K562 (cell line): ENCODE results near the gene RBMS3. TPM values are rescaled to one million over a fixed set of nuclear protein-coding genes. Genes with fewer than 3 reads are reported as not detected.

Experiments used
- ATAC-seq: fragments of 200-7000 bp; cut with Tn5 transposase; 3 replicates; pipeline ENCODE4 v1.9.1; 2020; ENCODE audit warnings: moderate library complexity
- BruUV-seq: library from RNA; stranded (reverse); fragments of 400-500 nt; replicated peaks from 2 replicates; lab custom pipeline; 2021; lab: Mats Ljungman, UMichigan
- CTCF ChIA-PET: fragments of 300-600 bp; formaldehyde crosslinking; extraction: SDS; loops from one replicate; lab custom pipeline; 2021; ENCODE audit warnings: low intra/inter-chr PET ratio; lab: Yijun Ruan, JAX
- POLR2A ChIA-PET: fragments of 300-600, 350-650 bp; sonication (Branson Sonifier 250); formaldehyde crosslinking; extraction: SDS; loops from one replicate; lab custom pipeline; 2021; ENCODE audit warnings: antibody characterized with exemption, inconsistent platforms; lab: Yijun Ruan, JAX
- DNase-seq, 4 experiments: peaks; one replicate each; pipeline versions ENCODE4 v3.0.0 to v3.0.0-alpha.2; 2011 to 2018; ENCODE audit warnings: low spot score in 3 of 4, mixed read lengths in 3 of 4; ENCODE audit errors: extremely low read depth in 1 of 4
- FAIRE-seq: peaks from 2 replicates; lab custom pipeline; 2011; peaks lifted over from hg19 to GRCh38; lab: Jason Lieb, UNC
- H2AFZ ChIP-seq: 2 replicates; pipeline ENCODE4 v1.6.0; 2011; ENCODE audit warnings: low read depth, low read length, control low read depth, inconsistent platforms
- H3K27ac ChIP-seq: fragments of 200-600 bp; 3 replicates; pipeline ENCODE4 v1.8.0; 2011; ENCODE audit warnings: low read depth, mild to moderate bottlenecking, control low read depth, inconsistent platforms, low read length, moderate library complexity, mixed read lengths; ENCODE audit errors: extremely low read depth
- H3K27me3 ChIP-seq, 2 experiments: fragments of 300-600 bp in 1 of 2; 2 replicates in 1 of 2; 3 replicates in 1 of 2; pipeline versions ENCODE4 v1.6.0 to v1.8.0; 2011; ENCODE audit warnings: inconsistent platforms in 2 of 2, low read length in 2 of 2, mild to moderate bottlenecking in 1 of 2, mixed read lengths in 1 of 2, moderate library complexity in 1 of 2; ENCODE audit not compliant: control insufficient read depth in 2 of 2, insufficient read depth in 2 of 2
- H3K36me3 ChIP-seq: fragments of 300-600 bp; 3 replicates; pipeline ENCODE4 v1.8.0; 2011; ENCODE audit warnings: mild to moderate bottlenecking, low read length, inconsistent platforms; ENCODE audit not compliant: control insufficient read depth, insufficient read depth
- H3K4me1 ChIP-seq, 2 experiments: fragments of 200-600 bp in 1 of 2; replicated peaks in 1 of 2; 2 replicates in 1 of 2; 3 replicates in 1 of 2; pipeline versions ENCODE4 v1.5.1 to v1.8.0; 2011; ENCODE audit warnings: inconsistent platforms in 2 of 2, low read length in 2 of 2, mild to moderate bottlenecking in 1 of 2, mixed read lengths in 1 of 2, moderate library complexity in 1 of 2; ENCODE audit not compliant: control insufficient read depth in 2 of 2, insufficient read depth in 2 of 2
- H3K4me2 ChIP-seq: 2 replicates; pipeline ENCODE4 v1.6.1; 2011; ENCODE audit warnings: low read length, control low read depth, inconsistent platforms, mixed read lengths; ENCODE audit not compliant: insufficient read depth
- H3K4me3 ChIP-seq: fragments of 200-600 bp; sonication (generic), shearing (Covaris generic); 2 replicates; pipeline ENCODE4 v1.5.1; 2016; ENCODE audit warnings: control low read depth, inconsistent platforms
- H3K79me2 ChIP-seq: fragments of 200-600 bp; 3 replicates; pipeline ENCODE4 v1.8.0; 2011; ENCODE audit warnings: low read length, inconsistent platforms; ENCODE audit not compliant: control insufficient read depth, insufficient read depth
- H3K9ac ChIP-seq, 2 experiments: 2 replicates each; pipeline versions ENCODE4 v1.6.0 to v1.6.1; 2011; ENCODE audit warnings: low read depth in 2 of 2, low read length in 2 of 2, control low read depth in 1 of 2, inconsistent platforms in 1 of 2, mild to moderate bottlenecking in 1 of 2, mixed read lengths in 1 of 2; ENCODE audit not compliant: insufficient read depth in 1 of 2
- H3K9me1 ChIP-seq: one replicate; pipeline ENCODE4 v1.6.0; 2011; ENCODE audit warnings: inconsistent platforms, mild to moderate bottlenecking, low read length, moderate library complexity; ENCODE audit not compliant: control insufficient read depth, insufficient read depth
- H3K9me3 ChIP-seq: replicated peaks from 2 replicates; pipeline ENCODE4 v1.5.1; 2011; ENCODE audit warnings: low read depth, low read length, inconsistent platforms; ENCODE audit not compliant: control insufficient read depth, insufficient read depth
- H4K20me1 ChIP-seq: replicated peaks from 2 replicates; pipeline ENCODE4 v1.6.1; 2011; ENCODE audit warnings: low read length, inconsistent platforms, mixed read lengths; ENCODE audit not compliant: control insufficient read depth, insufficient read depth
- ELF1 ChIP-seq: fragments of 200-800 bp; sonication (Bioruptor generic); IDR thresholded peaks from 2 replicates; pipeline ENCODE4 v1.6.1; 2016; ENCODE audit warnings: missing genetic modification characterization, missing compliant biosample characterization
- FOXK2 ChIP-seq, 2 experiments: fragments of 450-650 bp; IDR thresholded peaks in 1 of 2; conservative IDR thresholded peaks in 1 of 2; 2 replicates each; pipeline ENCODE4 v1.6.1; 2016; ENCODE audit warnings: low read depth in 2 of 2, mild to moderate bottlenecking in 1 of 2
- MCM5 ChIP-seq: fragments of 450-650 bp; IDR thresholded peaks from 2 replicates; pipeline ENCODE4 v1.6.1; 2016; ENCODE audit warnings: low read depth
- PCBP2 ChIP-seq: fragments of 200-400 bp; formaldehyde crosslinking; IDR thresholded peaks from 2 replicates; pipeline ENCODE4 v1.6.1; 2018; ENCODE audit warnings: low read length, low read depth, mild to moderate bottlenecking, moderate library complexity; ENCODE audit not compliant: poor library complexity, severe bottlenecking
- PYGO2 ChIP-seq: fragments of 450-650 bp; IDR thresholded peaks from 2 replicates; pipeline ENCODE4 v1.6.1; 2016; ENCODE audit warnings: mild to moderate bottlenecking, missing genetic modification characterization, moderate library complexity, missing compliant biosample characterization
- ZNF217 ChIP-seq: sonication (generic); formaldehyde crosslinking; IDR thresholded peaks from 2 replicates; pipeline ENCODE4 v1.8.0; 2022; ENCODE audit warnings: mild to moderate bottlenecking, missing genetic modification reagents
- ZNF444 ChIP-seq: fragments of 250-450 bp; sonication (Bioruptor Pico); IDR thresholded peaks from 2 replicates; pipeline ENCODE4 v1.4.0; 2020; ENCODE audit warnings: mild to moderate bottlenecking, moderate library complexity
- WGBS: fragments of 100-300 bp; shearing (Covaris generic); methylation state at CpG from one replicate; pipeline ENCODE4 v1.1.6; 2016; ENCODE audit warnings: low coverage, mixed read lengths; ENCODE audit not compliant: insufficient coverage; ENCODE audit errors: missing lambda C conversion rate; 5-methylcytosine and 5-hydroxymethylcytosine counted together
- in situ Hi-C: fragments of 300-500 bp; cut with MboI; formaldehyde crosslinking; loops from 4 replicates; pipeline ENCODE4 v1.15.0; 2018; ENCODE audit warnings: inconsistent platforms, mixed read lengths
- intact Hi-C: fragments of 100-400 bp; cut with micrococcal nuclease; formaldehyde crosslinking; loops from 2 replicates; pipeline ENCODE4 v1.14.2; 2022
- polyA plus RNA-seq, 8 experiments: library from polyadenylated mRNA; depleted of rRNA in 4 of 8; stranded (reverse) in 5 of 8; unstranded in 3 of 8; fragments of >200 nt; fragmentation: Nextera tagmentation in 2 of 8; fragmentation: Illumina TruSeq in 1 of 8; extraction: Ambion mirVana in 2 of 8; extraction: Trizol in 1 of 8; gene quantifications; 2 replicates each; pipeline versions ENCODE4 v1.2.1 to v1.2.3, GENCODE V29; 2011 to 2014; ENCODE audit warnings: inconsistent platforms in 1 of 8, missing spikeins in 1 of 8
- total RNA-seq, 7 experiments: library from RNA; depleted of rRNA in 6 of 7; stranded (reverse); fragments of >200 nt in 6 of 7; fragmentation: Illumina TruSeq in 2 of 7; extraction: Trizol in 2 of 7; gene quantifications; 2 replicates each; pipeline versions ENCODE4 v1.2.1 to v1.2.3, GENCODE V29; 2011 to 2021; ENCODE audit warnings: low replicate concordance in 1 of 7
- TF ChIP-seq, protein P1 (sequence below): sonication (generic); formaldehyde crosslinking; IDR thresholded peaks from 2 replicates; pipeline ENCODE4 v1.8.1; 2023; ENCODE audit warnings: missing genetic modification reagents, mild to moderate bottlenecking, borderline replicate concordance
- TF ChIP-seq, protein P2 (sequence below): IDR thresholded peaks from 2 replicates; pipeline ENCODE4 v1.6.1; 2011; ENCODE audit not compliant: insufficient read length; ENCODE audit errors: extremely low read depth
- TF ChIP-seq, protein P3 (sequence below): fragments of 250-450 bp; sonication (Bioruptor Pico); IDR thresholded peaks from 2 replicates; pipeline ENCODE4 v1.4.0; 2020; ENCODE audit warnings: mild to moderate bottlenecking

RBMS3 gene
- total and polyA plus RNA-seq, 9 of the 15 experiments (the other 6 are each of a cell fraction or from before 2014, with no cell fraction given) = 0.20 TPM; not detected in 8

DNA sequence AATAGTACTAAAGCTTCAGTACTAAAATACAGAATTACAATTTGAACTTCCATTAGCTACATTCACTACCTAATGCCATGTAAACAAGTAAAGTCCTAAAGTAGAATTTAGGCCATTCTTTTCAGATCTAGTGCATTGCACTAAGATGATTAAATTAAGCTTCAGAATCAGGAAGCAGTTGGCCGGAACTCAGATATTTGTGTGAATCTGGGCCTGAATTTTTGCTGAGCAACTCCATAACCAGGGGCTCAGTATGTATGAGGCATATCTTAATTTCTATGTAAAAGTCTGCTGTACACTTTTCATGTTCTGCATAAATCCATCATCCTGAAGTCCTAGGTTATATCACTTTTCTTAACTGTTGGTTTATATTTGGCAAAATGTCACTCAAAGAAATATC lies 246.4 kb downstream of the RBMS3 start:
- POLR2A ChIA-PET = no interaction called here
- no peak for FAIRE-seq

More for the DNA sequence above, 246.4 kb downstream of the RBMS3 start:
- no peak for DNase-seq
- in situ Hi-C loops = no loop called here
- H3K36me3 ChIP-seq = no peaks in the 10 kb centered on the region
- H3K4me3 ChIP-seq = no peak overlapping the region
- intact Hi-C loops = no loop called here
- no TSS peak for BruUV-seq
- H3K79me2 ChIP-seq = no peaks in the 10 kb centered on the region
- TF ChIP-seq ELF1 (tag) = no peak
- no peak for TF ChIP-seq MCM5
- TF ChIP-seq PYGO2 = no peak
- TF ChIP-seq ZNF217 (CRISPR knock-in tag) = no peak
- no peak for TF ChIP-seq ZNF444
- TF ChIP-seq PCBP2 = no peak
- TF ChIP-seq, protein P1, sequence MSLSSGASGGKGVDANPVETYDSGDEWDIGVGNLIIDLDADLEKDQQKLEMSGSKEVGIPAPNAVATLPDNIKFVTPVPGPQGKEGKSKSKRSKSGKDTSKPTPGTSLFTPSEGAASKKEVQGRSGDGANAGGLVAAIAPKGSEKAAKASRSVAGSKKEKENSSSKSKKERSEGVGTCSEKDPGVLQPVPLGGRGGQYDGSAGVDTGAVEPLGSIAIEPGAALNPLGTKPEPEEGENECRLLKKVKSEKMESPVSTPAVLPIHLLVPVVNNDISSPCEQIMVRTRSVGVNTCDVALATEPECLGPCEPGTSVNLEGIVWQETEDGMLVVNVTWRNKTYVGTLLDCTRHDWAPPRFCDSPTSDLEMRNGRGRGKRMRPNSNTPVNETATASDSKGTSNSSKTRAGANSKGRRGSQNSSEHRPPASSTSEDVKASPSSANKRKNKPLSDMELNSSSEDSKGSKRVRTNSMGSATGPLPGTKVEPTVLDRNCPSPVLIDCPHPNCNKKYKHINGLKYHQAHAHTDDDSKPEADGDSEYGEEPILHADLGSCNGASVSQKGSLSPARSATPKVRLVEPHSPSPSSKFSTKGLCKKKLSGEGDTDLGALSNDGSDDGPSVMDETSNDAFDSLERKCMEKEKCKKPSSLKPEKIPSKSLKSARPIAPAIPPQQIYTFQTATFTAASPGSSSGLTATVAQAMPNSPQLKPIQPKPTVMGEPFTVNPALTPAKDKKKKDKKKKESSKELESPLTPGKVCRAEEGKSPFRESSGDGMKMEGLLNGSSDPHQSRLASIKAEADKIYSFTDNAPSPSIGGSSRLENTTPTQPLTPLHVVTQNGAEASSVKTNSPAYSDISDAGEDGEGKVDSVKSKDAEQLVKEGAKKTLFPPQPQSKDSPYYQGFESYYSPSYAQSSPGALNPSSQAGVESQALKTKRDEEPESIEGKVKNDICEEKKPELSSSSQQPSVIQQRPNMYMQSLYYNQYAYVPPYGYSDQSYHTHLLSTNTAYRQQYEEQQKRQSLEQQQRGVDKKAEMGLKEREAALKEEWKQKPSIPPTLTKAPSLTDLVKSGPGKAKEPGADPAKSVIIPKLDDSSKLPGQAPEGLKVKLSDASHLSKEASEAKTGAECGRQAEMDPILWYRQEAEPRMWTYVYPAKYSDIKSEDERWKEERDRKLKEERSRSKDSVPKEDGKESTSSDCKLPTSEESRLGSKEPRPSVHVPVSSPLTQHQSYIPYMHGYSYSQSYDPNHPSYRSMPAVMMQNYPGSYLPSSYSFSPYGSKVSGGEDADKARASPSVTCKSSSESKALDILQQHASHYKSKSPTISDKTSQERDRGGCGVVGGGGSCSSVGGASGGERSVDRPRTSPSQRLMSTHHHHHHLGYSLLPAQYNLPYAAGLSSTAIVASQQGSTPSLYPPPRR (CRISPR knock-in tag) = no peak
- TF ChIP-seq, protein P2, sequence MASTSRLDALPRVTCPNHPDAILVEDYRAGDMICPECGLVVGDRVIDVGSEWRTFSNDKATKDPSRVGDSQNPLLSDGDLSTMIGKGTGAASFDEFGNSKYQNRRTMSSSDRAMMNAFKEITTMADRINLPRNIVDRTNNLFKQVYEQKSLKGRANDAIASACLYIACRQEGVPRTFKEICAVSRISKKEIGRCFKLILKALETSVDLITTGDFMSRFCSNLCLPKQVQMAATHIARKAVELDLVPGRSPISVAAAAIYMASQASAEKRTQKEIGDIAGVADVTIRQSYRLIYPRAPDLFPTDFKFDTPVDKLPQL = no peak
- no peak for TF ChIP-seq FOXK2 (conservative IDR thresholded peaks at IDR 0.05 in 1 of 2, IDR thresholded peaks at IDR 0.05 in 1 of 2; ENCODE audit: low read depth in 2 of 2)
- TF ChIP-seq, protein P3, sequence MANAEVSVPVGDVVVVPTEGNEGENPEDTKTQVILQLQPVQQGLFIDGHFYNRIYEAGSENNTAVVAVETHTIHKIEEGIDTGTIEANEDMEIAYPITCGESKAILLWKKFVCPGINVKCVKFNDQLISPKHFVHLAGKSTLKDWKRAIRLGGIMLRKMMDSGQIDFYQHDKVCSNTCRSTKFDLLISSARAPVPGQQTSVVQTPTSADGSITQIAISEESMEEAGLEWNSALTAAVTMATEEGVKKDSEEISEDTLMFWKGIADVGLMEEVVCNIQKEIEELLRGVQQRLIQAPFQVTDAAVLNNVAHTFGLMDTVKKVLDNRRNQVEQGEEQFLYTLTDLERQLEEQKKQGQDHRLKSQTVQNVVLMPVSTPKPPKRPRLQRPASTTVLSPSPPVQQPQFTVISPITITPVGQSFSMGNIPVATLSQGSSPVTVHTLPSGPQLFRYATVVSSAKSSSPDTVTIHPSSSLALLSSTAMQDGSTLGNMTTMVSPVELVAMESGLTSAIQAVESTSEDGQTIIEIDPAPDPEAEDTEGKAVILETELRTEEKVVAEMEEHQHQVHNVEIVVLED (CRISPR knock-in tag) = no peak
- WGBS = 0% methylated on average over 1 of the region's 1 CpG
- H3K27me3 ChIP-seq = no peaks in the 10 kb centered on the region
- no peak for ATAC-seq
- CTCF ChIA-PET = no interaction called here
- no peaks in the 10 kb centered on the region for H3K4me1 ChIP-seq
- no peaks in the 10 kb centered on the region for H3K9me1 ChIP-seq
- H3K4me2 ChIP-seq = no peak overlapping the region
- H3K9me3 ChIP-seq = no peaks in the 10 kb centered on the region; the same call in 1 of the 2 replicates
- no peak overlapping the region for H2AFZ ChIP-seq
- no peak overlapping the region for H3K9ac ChIP-seq
- H3K27ac ChIP-seq = no peak overlapping the region
- no peaks in the 10 kb centered on the region for H4K20me1 ChIP-seq
